SW 1271 (cell line): Measurements from ENCODE around the gene F13A1.

Source experiments
- DNase-seq, 2 experiments: peaks; one replicate each; lab custom pipeline; 2025; lab: John Stamatoyannopoulos, UW

Gene F13A1

DNA sequence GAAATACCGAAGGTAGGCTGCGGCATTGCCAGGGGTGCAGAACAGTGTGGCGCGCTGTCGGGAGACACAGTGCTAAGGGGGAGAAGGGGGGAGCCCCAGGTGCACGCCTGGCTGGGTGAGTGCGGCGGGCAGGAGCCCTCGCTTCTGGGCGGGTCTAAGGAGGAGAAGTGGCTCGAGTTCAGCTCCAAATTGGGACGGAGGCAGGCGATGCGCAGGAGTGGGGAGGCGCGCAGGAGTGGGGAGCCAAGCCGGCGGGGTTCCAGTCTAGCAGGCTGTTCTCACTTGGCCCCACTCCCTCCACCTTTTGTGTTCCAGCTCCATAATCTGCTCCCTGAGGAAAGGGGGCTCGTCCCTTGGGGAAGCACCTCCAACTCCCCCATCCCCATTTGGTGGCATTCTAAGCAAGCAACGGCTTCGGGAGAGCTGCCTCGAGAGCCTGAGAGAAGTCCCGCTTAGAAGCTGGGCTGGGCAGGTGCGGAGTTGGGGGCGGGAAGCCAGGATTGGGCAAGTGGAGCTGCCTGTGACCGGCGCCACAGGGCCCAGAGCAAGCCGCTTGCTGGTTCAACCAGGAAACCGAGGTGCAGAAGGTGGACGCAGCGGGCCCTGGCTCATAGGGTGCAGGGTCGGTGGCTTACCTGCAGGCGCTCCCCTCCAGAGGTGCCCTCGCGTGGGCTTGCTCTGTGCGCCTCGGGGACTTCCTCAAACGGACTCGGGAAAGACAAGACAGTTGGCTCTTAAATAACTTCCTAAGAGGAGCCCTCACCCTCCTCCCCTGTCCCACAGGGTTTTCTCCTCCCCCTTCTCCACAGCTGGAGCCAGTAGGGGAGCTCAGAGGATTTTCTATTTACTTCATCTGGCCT is at the start of gene F13A1:
F13A1 (minus strand) TSS at position 711 of the 860 bp plus-strand sequence. CDS start 1,998 bp downstream, outside the sequence.
- no peak for DNase-seq

GRCh38 chr6:6368684-6369052 is 48.2 kb upstream of the F13A1 start:
- no peak for DNase-seq

- no peak for DNase-seq
Observed at GRCh38 chr6:6368040-6368683, 47.7 kb upstream of the F13A1 start.

- DNase-seq, result no peak
Observed at GRCh38 chr6:6366803-6367202, 46.3 kb upstream of the F13A1 start.

GRCh38 chr6:6365242-6365641 is 44.8 kb upstream of the F13A1 start:
- no peak for DNase-seq

- no peak for DNase-seq
Observed at GRCh38 chr6:6362056-6362840, 41.8 kb upstream of the F13A1 start.

DNA sequence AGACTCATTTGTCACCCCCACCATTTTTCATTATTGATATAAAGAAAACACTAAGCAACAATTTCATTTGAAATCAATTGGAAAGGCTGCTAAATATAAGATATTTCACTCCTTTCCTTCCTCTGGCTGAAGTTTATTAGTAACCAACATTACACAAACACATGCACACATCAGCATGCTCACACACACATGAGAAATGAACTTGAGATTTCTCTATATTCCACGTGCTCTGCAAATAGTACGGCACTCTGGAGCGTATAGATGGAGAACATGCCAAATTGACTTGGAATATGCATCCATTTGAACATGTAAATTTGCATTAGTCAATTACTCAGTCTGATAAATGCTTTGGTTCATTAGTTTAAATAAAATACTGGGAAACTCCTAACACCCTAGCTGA is 37.1 kb upstream of the F13A1 start:
- no peak for DNase-seq

GRCh38 chr6:6357032-6357431 is 36.6 kb upstream of the F13A1 start:
- DNase-seq, result no peak

DNA sequence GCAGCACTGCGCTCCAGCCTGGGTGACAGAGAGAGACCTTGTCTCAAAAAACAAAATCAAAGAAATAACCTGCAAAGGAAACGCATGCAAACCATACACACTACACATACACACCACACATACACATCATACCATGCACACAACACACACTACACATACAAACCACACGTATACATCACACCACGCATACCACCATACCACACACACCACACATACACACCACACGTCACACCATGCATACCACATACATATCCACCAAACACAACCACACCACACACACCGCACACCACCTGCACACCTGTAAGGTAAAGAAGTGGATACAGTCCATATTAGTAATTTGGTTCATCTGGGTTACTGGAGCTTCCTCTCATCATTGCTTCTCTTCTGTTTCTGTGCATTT is 32.3 kb upstream of the F13A1 start:
- no peak for DNase-seq

GRCh38 chr6:6351511-6352025 is 31.1 kb upstream of the F13A1 start:
- DNase-seq, result no peak

GRCh38 chr6:6350696-6351095 is 30.2 kb upstream of the F13A1 start:
- no peak for DNase-seq

DNA sequence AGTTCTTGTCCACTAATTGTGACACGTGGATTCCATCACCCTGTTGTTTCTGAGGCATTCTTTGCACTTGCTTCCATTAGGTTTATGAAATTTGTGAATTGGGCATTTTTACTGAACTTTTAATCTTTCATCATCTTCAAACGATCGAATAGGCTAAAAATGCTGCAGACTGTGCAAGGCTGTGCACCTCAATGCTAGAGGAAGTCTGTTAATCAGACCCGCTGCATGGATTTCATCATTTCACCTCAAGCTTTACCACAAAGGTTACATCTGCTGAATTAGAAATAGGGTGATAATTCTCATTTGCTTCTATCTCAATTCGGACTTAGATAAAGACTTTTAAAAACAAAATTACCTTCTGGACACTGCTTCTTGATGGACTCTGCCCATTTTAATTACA is 27.8 kb upstream of the F13A1 start:
- DNase-seq, result no peak

- no peak for DNase-seq
Observed at GRCh38 chr6:6346427-6347023, 26.1 kb upstream of the F13A1 start.

DNA sequence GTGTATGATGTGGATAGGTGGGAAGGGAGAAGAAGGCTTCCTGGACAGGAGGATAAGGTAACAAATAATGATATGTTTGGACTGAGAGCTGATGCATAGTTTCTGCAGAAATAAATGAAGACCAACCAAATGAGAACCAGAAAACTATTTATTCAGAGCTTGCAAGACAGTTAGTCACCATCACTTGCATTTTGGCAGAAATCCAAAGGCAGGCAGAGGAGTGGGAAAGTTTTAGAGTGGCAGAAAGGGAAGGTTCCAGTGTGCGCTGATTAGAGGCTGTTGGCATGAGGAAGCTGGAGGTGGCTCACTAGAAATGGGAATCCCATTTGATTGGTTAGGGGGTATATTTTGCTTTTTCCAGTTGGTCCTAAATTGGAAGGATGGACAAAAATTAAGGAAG is 13.0 kb upstream of the F13A1 start:
- no peak for DNase-seq

GRCh38 chr6:6332811-6333244 is 12.4 kb upstream of the F13A1 start:
- no peak for DNase-seq

DNA sequence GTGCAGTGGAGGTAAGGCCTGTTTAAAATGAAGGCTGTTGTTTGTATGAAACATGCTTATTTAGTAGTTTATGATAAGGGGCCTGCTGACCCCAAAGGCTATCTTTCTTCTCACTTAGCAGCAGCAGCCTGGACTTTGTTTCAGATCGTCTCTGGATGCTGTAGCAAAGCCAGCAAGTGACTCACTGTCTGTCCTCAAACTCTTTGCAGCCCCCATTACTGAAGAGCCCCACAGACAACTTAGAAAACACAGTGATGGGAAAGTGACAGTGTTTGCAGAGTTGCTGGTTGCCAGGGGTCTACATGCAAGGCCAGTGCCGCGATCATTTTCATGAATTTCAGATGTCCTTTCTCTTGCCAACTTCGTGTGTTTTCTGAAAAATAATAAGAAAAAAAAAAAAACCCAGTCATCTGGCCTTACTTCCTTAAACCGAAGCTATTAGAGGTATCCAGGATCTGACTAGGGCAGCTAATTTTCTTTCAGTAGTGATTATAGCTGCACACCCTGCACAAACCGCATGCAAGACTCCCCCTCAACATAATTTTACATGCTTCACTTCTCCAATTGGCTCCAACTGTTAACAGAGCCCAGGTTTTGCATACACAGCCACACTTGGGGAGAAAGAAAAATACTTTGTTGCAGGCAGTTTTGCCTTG is 11.6 kb upstream of the F13A1 start:
- no peak for DNase-seq

DNA sequence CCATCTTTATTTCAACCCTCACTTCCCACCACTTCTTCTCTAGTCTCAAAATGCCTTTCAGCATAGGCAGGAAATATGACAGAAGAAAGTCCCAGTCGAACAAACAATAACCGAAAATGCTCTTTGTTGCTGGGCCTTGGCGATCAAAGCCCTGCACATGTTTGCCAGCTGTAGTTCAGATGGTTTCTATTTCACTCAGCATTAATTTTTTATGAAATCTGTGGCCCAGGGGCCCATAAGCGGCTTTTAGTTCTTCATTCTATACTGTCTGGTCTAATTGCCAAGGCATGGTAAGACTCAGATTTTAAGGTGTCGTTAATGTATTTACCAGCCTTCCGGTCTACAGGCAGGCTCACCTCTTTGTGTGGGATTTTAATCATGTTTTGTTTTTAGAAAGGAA is 10.9 kb upstream of the F13A1 start:
- DNase-seq, result no peak

GRCh38 chr6:6330407-6330806 is 9.9 kb upstream of the F13A1 start:
- no peak for DNase-seq

DNA sequence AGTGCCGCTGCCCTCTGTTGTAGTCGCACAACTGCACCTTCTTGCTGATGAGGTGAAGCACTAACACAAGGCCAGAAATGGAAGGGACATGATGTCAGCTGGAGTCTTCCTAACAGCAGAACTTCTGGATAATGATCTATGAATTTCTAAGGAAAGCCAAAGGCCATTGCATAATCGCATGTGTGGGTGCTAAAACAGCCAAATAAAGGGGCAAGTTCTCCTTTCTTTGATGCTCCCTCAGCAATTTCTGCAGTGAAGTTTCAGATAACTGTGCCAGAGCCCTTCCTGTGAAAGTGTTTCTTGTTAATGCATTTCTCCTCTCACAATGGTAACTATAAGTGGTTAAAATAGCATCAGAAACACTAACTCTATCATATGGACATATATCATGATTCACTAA is 8.0 kb upstream of the F13A1 start:
- DNase-seq, result no peak

DNA sequence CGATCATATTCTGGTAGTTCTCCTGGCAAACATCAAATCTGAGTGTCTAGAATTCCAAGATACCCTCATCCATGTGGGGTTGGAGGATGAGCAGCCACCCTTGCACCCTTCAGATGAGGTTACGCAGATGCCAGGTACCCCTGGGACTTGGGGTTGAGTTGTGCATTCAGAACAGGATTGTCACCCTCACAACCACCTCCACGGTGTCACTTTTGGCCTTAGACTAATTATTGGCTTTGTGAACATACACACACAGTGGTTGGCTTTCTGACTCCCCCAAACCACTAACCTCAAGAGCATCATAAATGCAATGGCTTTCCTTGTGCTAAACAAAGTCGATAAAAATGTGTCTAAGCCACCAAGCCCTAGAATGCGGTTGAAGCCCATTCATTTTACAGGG is 2.9 kb upstream of the F13A1 start:
- no peak for DNase-seq

- DNase-seq, result peak in 1 of 2 experiments; percentile 22
Observed at GRCh38 chr6:6320901-6321300, 439 bp upstream of the F13A1 start.
